ENCODE measurements around the gene CEP55.

DNA sequence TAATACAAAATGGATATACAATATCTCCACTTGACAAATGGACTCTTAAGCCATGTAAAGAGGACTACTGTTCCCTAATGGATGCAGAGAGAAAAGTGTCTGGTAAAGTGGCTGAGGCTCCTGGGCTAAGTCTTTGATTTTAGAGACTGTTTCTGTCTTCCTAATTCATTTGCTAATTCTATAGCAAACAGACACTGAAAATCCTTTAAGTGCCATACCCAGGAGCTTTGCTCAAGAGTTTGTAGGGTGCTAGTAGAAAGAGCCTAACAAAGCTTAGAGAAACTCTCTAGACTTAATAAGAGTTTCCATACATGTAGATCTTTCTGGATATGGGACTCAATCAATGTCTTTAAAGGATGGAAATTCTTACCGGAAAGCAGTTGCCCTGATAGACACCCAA, 16.7 kb downstream of the CEP55 start:
- no peak for TF ChIP-seq EP300 (IDR thresholded peaks at IDR 0.05)
- TF ChIP-seq, protein P1, sequence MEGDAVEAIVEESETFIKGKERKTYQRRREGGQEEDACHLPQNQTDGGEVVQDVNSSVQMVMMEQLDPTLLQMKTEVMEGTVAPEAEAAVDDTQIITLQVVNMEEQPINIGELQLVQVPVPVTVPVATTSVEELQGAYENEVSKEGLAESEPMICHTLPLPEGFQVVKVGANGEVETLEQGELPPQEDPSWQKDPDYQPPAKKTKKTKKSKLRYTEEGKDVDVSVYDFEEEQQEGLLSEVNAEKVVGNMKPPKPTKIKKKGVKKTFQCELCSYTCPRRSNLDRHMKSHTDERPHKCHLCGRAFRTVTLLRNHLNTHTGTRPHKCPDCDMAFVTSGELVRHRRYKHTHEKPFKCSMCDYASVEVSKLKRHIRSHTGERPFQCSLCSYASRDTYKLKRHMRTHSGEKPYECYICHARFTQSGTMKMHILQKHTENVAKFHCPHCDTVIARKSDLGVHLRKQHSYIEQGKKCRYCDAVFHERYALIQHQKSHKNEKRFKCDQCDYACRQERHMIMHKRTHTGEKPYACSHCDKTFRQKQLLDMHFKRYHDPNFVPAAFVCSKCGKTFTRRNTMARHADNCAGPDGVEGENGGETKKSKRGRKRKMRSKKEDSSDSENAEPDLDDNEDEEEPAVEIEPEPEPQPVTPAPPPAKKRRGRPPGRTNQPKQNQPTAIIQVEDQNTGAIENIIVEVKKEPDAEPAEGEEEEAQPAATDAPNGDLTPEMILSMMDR (IDR thresholded peaks at IDR 0.05): no peak
